Mesothelial cell of epicardium (in vitro differentiated cells): ENCODE results near the gene FANCE. TPM values are rescaled to one million over a fixed set of nuclear protein-coding genes. Genes with fewer than 3 reads are reported as not detected.

ENCODE experiments used
- DNase-seq, 2 experiments: peaks; one replicate each; pipeline ENCODE4 v3.0.0; 2021; ENCODE audit warnings: low spot score in 2 of 2; ENCODE audit not compliant: unreplicated experiment in 2 of 2
- H3K27ac Mint-ChIP-seq: 2 replicates; pipeline ENCODE4 v1.8.0; 2021; ENCODE audit warnings: mixed read lengths
- H3K27me3 Mint-ChIP-seq: 2 replicates; pipeline ENCODE4 v1.8.0; 2021; ENCODE audit warnings: low read depth, mixed read lengths
- H3K36me3 Mint-ChIP-seq: 2 replicates; pipeline ENCODE4 v1.8.0; 2021; ENCODE audit warnings: mixed read lengths
- H3K4me1 Mint-ChIP-seq: 2 replicates; pipeline ENCODE4 v1.8.0; 2021; ENCODE audit warnings: mixed read lengths
- H3K4me3 Mint-ChIP-seq: 2 replicates; pipeline ENCODE4 v1.8.0; 2021; ENCODE audit warnings: mild to moderate bottlenecking, moderate library complexity, mixed read lengths
- H3K9me3 Mint-ChIP-seq: 2 replicates; pipeline ENCODE4 v1.8.0; 2021; ENCODE audit warnings: mixed read lengths
- total RNA-seq: library from RNA; stranded (reverse); gene quantifications from 3 replicates; pipeline ENCODE4 v1.2.1, GENCODE V29; 2021
- TF ChIP-seq, protein P1 (sequence below): fragments of 200-600 bp; sonication (generic); IDR thresholded peaks from one replicate; pipeline ENCODE4 v1.5.0; 2021; ENCODE audit warnings: antibody characterized with exemption; ENCODE audit not compliant: unreplicated experiment

Gene FANCE
- total RNA-seq, 1 donor from 2014 or later, result 8.0 TPM

DNA sequence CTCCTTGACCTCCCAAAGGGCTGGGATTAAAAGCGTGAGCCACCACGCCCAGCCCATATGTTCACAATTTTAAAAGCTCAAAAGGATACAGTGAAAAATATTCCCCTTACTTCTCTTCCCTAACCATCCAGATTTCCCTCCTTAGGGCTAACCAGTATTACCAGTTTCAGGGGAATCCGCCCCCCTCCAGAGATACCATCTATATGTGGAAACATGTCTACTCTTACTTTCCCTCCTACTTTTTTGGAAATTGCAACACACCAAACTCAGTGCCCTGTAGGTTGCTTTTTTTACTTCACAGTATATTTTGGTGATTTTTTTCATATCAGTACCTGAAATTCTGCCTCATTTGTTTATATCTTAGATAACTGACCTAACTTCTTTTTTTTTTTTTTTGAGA is 9.1 kb downstream of the FANCE start:
- no peak overlapping the region for H3K4me3 Mint-ChIP-seq
- H3K36me3 Mint-ChIP-seq, result peaks cover 21% of the 10 kb centered on the region
- TF ChIP-seq, protein P1, sequence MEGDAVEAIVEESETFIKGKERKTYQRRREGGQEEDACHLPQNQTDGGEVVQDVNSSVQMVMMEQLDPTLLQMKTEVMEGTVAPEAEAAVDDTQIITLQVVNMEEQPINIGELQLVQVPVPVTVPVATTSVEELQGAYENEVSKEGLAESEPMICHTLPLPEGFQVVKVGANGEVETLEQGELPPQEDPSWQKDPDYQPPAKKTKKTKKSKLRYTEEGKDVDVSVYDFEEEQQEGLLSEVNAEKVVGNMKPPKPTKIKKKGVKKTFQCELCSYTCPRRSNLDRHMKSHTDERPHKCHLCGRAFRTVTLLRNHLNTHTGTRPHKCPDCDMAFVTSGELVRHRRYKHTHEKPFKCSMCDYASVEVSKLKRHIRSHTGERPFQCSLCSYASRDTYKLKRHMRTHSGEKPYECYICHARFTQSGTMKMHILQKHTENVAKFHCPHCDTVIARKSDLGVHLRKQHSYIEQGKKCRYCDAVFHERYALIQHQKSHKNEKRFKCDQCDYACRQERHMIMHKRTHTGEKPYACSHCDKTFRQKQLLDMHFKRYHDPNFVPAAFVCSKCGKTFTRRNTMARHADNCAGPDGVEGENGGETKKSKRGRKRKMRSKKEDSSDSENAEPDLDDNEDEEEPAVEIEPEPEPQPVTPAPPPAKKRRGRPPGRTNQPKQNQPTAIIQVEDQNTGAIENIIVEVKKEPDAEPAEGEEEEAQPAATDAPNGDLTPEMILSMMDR, result no peak
- no peaks in the 10 kb centered on the region for H3K9me3 Mint-ChIP-seq
- H3K27ac Mint-ChIP-seq, result no peak overlapping the region
- no peaks in the 10 kb centered on the region for H3K27me3 Mint-ChIP-seq
- H3K4me1 Mint-ChIP-seq, result peaks cover 6% of the 10 kb centered on the region
- DNase-seq, result no peak

DNA sequence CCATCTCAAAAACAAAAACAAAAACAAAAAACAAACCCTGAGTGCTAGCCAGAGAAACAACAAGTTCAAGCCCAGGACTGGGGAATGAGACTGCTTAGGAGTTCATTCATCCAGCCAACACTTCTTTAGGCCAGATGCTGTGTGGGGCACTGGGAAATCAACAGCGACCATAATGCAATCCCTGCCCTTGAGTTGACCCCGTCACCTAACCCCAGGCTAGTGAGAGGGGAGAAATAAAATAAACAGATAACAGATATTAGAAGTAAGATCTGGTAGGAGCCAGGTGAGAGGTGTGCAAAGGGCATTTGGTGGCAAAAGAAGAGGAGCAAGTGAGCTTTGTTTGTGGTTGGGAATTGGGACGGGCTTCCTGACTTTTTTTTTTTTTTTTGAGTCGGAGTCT is 11.2 kb downstream of the FANCE start:
- TF ChIP-seq, protein P1, result no peak
- DNase-seq, result no peak
- Mint-ChIP-seq H3K9me3 (no peaks in the 10 kb centered on the region), H3K27me3 (no peaks in the 10 kb centered on the region), H3K36me3 (peaks cover 18% of the 10 kb centered on the region), H3K4me1 (peaks cover 13% of the 10 kb centered on the region), H3K4me3 (no peak overlapping the region), H3K27ac (no peak overlapping the region)

DNA sequence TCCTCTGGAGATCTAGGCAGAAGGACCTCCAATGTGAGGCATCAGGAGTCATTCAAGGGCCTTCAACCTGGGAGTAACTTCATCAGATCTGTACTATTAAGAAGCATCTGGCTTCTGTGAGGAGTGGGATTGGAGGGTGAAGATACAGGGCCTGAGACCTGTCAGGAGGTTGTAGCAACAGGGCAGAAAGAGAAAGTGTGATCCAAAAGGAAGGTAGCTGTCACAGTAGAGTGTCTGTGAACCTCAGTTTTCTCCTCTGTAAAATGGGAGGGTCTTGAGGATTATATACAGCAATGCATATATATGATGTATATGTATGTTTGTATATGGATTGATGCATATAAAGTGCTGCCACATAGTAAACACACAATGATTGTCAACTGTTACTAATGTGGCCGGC is 13.5 kb downstream of the FANCE start:
- peaks cover 25% of the 10 kb centered on the region for H3K4me1 Mint-ChIP-seq
- no peaks in the 10 kb centered on the region for H3K27me3 Mint-ChIP-seq
- peaks cover 10% of the 10 kb centered on the region for H3K36me3 Mint-ChIP-seq
- H3K9me3 Mint-ChIP-seq, result no peaks in the 10 kb centered on the region
- H3K27ac Mint-ChIP-seq, result no peak overlapping the region
- H3K4me3 Mint-ChIP-seq, result no peak overlapping the region
- DNase-seq, result no peak
- TF ChIP-seq, protein P1, result no peak

DNA sequence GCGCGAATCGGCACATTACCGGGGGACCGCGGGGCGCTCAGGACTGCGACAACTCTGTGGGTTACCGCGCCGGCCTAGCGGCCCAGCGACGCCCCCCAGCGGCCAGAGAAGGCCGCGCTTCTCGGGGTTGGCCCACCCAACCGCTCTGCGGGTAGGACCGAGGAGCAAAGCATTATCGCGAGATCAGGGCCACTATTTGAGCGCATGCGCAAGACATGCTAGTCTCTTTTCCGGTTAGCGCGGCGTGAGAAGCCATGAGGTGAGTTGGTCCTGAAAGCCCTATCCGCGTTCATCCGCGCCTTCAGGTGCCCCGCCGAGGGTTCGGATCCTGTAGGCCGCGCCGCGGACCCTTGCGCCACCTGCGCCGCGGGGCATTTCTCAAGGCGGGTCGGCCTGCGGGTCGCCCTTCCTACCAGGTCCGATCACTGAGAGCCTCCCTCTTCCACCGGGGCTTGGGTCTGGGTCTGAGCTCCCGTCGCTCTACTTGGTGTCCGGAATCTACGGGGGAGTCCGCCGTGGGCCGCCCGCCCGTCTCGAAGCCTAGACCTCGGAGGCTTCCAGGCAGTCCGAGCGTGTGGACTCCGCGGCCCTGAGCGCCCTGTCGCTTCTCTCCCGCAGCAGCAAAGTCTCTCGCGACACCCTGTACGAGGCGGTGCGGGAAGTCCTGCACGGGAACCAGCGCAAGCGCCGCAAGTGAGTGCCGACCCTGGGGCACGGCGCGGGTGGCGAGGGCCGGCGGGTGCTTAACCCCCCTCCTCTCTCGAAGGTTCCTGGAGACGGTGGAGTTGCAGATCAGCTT is 16.2 kb downstream of the FANCE start, which contains the start of gene RPL10A:
Gene RPL10A (plus strand): TSS at position 221 of the 799 bp plus-strand sequence. CDS start 34 bp downstream, at position 255.
- Mint-ChIP-seq H3K9me3 (no peaks in the 10 kb centered on the region), H3K27ac (peak within 1 kb of the TSS; percentile 100), H3K36me3 (peaks cover 9% of the 10 kb centered on the region), H3K4me3 (peak within 1 kb of the TSS; percentile 97), H3K27me3 (no peaks in the 10 kb centered on the region), H3K4me1 (peaks cover 39% of the 10 kb centered on the region)
- TF ChIP-seq, protein P1, result peak; percentile 94
- DNase-seq, result peak; percentile 91 to 94

DNA sequence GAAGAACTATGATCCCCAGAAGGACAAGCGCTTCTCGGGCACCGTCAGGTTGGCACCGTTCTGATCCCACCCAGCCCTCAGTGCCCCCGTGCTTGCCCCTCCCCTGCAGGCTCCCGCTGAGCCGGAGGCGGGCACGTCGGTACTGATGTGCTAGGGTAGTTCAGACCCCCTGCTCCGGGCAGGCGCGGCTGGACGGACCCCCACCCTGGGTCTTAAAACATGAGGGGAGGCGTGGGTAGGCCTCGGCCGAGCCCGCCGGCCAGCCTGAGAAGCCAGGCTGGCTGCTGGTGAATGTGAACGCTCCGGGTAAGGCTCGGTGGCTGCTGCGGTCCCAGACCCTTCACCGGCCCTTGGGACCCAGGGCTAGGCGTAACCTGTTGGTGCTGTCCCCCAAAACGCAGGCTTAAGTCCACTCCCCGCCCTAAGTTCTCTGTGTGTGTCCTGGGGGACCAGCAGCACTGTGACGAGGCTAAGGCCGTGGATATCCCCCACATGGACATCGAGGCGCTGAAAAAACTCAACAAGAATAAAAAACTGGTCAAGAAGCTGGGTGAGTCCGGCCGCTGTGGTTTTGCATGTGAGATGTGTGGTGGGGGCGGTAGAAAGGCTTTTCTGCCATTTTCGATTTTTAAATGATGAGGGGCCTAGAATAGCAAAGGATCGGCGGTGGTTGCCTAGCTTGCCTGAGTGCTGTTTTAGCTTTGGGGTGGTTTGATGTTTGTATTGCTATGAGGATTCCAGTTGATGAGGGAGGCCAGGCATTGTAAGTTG is 17.0 kb downstream of the FANCE start:
- Mint-ChIP-seq H3K4me3 (peak overlapping the region; percentile 97), H3K4me1 (peaks cover 39% of the 10 kb centered on the region), H3K36me3 (peaks cover 8% of the 10 kb centered on the region), H3K27me3 (no peaks in the 10 kb centered on the region), H3K27ac (peak overlapping the region; percentile 100), H3K9me3 (no peaks in the 10 kb centered on the region)
- no peak for DNase-seq
- TF ChIP-seq, protein P1, result no peak
